T follicular helper cell (primary cell): ENCODE results near the gene TEP1.
"Not testable (repeated sequence)": the region's sequence is repeated elsewhere in the genome, so short reads cannot be mapped to it uniquely, and the experiment has no call there.

Source experiments
- DNase-seq: peaks from one replicate; pipeline ENCODE4 v3.0.0-alpha.2; 2020; ENCODE audit warnings: low read depth

TEP1 gene

GRCh38 chr14:20386276-20386855 is 26.9 kb downstream of the TEP1 start:
- DNase-seq: no peak

- DNase-seq: no peak
Measured at GRCh38 chr14:20384886-20385285, 28.4 kb downstream of the TEP1 start.

GRCh38 chr14:20384321-20384720 is 29.0 kb downstream of the TEP1 start:
- no peak for DNase-seq

- DNase-seq: no peak
Measured at GRCh38 chr14:20383636-20384035, 29.7 kb downstream of the TEP1 start.

GRCh38 chr14:20383032-20383431 is 30.3 kb downstream of the TEP1 start:
- DNase-seq: no peak

- DNase-seq: no peak
Measured at GRCh38 chr14:20382526-20382925, 30.8 kb downstream of the TEP1 start.

GRCh38 chr14:20381341-20381740 is 32.0 kb downstream of the TEP1 start:
- no peak for DNase-seq

GRCh38 chr14:20380681-20381080 is 32.6 kb downstream of the TEP1 start:
- DNase-seq: no peak

- no peak for DNase-seq
Measured at GRCh38 chr14:20379743-20380142, 33.6 kb downstream of the TEP1 start.

GRCh38 chr14:20377171-20377570 is 36.1 kb downstream of the TEP1 start:
- no peak for DNase-seq

- no peak for DNase-seq
Measured at GRCh38 chr14:20376071-20376588, 37.2 kb downstream of the TEP1 start.

GRCh38 chr14:20375471-20375870 is 37.8 kb downstream of the TEP1 start:
- no peak for DNase-seq

- DNase-seq: no peak
Measured at GRCh38 chr14:20372796-20373195, 40.5 kb downstream of the TEP1 start.

GRCh38 chr14:20365928-20366327 is 47.4 kb downstream of the TEP1 start:
- DNase-seq: no peak

- DNase-seq: not testable (repeated sequence)
Measured at GRCh38 chr14:20358474-20358873, 54.8 kb downstream of the TEP1 start.

- DNase-seq: no peak
Measured at GRCh38 chr14:20356422-20356821, 56.9 kb downstream of the TEP1 start.

- no peak for DNase-seq
Measured at GRCh38 chr14:20350860-20351259, 62.4 kb downstream of the TEP1 start.

GRCh38 chr14:20350282-20350681 is 63.0 kb downstream of the TEP1 start:
- DNase-seq: no peak

GRCh38 chr14:20347747-20348146 is 65.6 kb downstream of the TEP1 start:
- no peak for DNase-seq

- DNase-seq: no peak
Measured at GRCh38 chr14:20346713-20347112, 66.6 kb downstream of the TEP1 start.

GRCh38 chr14:20345366-20345765 is 67.9 kb downstream of the TEP1 start:
- DNase-seq: no peak

- no peak for DNase-seq
Measured at GRCh38 chr14:20343862-20344220, 69.5 kb downstream of the TEP1 start.

GRCh38 chr14:20343092-20343861 is 70.0 kb downstream of the TEP1 start, which contains the start of gene PARP2:
Gene PARP2, plus strand, starts transcription at chr14:20343635. Its CDS starts 7 bp downstream, at chr14:20343642.
- peak; percentile 85 for DNase-seq

- DNase-seq: no peak
Measured at GRCh38 chr14:20341646-20342045, 71.7 kb downstream of the TEP1 start.
